Naive B cell (primary cell): ENCODE results near the gene PPP1CC. TPM values are rescaled to one million over a fixed set of nuclear protein-coding genes. Genes with fewer than 3 reads are reported as not detected.
A peak's percentile ranks its signal among the peaks of the same experiment; 100 is the strongest.

Experiments used
- ATAC-seq, 2 donors: fragments of 150-1000 bp; cut with Tn5 transposase; 2 replicates each; pipeline ENCODE4 v1.10.0; 2021; ENCODE audit warnings: low read depth in 2 of 2, mild to moderate bottlenecking in 2 of 2, moderate library complexity in 2 of 2
- DNase-seq: peaks from one replicate; pipeline ENCODE4 v3.0.0; 2022
- H3K27ac Mint-ChIP-seq, 6 donors: one replicate each; pipeline ENCODE4 v1.8.0; 2020 to 2022; ENCODE audit warnings: mild to moderate bottlenecking in 6 of 6, mixed read lengths in 6 of 6, moderate library complexity in 5 of 6, inconsistent platforms in 2 of 6
- H3K27me3 Mint-ChIP-seq, 3 donors: one replicate each; pipeline ENCODE4 v1.8.0; 2021 to 2022; ENCODE audit warnings: mixed read lengths in 3 of 3, mild to moderate bottlenecking in 1 of 3
- H3K36me3 Mint-ChIP-seq, 2 donors: one replicate each; pipeline ENCODE4 v1.8.0; 2020 to 2022; ENCODE audit warnings: mixed read lengths in 2 of 2, inconsistent platforms in 1 of 2, mild to moderate bottlenecking in 1 of 2
- H3K4me1 Mint-ChIP-seq, 3 donors: one replicate each; pipeline ENCODE4 v1.8.0; 2020 to 2022; ENCODE audit warnings: mixed read lengths in 3 of 3, inconsistent platforms in 1 of 3, mild to moderate bottlenecking in 1 of 3, moderate library complexity in 1 of 3
- H3K4me3 Mint-ChIP-seq, 8 donors: one replicate each; pipeline ENCODE4 v1.8.0; 2020 to 2022; ENCODE audit warnings: mild to moderate bottlenecking in 8 of 8, mixed read lengths in 8 of 8, moderate library complexity in 8 of 8, inconsistent platforms in 2 of 8
- H3K9me3 Mint-ChIP-seq, 7 donors: one replicate each; pipeline ENCODE4 v1.8.0; 2020 to 2022; ENCODE audit warnings: mixed read lengths in 7 of 7, mild to moderate bottlenecking in 5 of 7, inconsistent platforms in 2 of 7, moderate library complexity in 1 of 7
- polyA plus RNA-seq, 6 donors: library from polyadenylated mRNA; unstranded; fragments of 300-500 nt; fragmentation: Illumina TruSeq; gene quantifications; one replicate each; pipeline ENCODE4 v1.2.3, GENCODE V29; 2021; ENCODE audit warnings: low read depth in 6 of 6

Gene PPP1CC
- polyA plus RNA-seq: 100 to 1,000 TPM; 198 to 315 (median 216) TPM

GRCh38 chr12:110742718-110743570 is at the start of gene PPP1CC:
Gene PPP1CC, minus strand, starts transcription at chr12:110742891. Its CDS starts 184 bp downstream, at chr12:110742707.
- Mint-ChIP-seq H3K36me3 (peaks cover 4 to 11% of the 10 kb centered on the region in 2 donors), H3K27me3 (no peaks in the 10 kb centered on the region), H3K4me1 (peaks cover 38 to 46% (median 45%) of the 10 kb centered on the region in 3 donors), H3K9me3 (peaks cover 0 to 2% (median 0%) of the 10 kb centered on the region in 7 donors), H3K27ac (peak within 1 kb of the TSS; percentile 92 to 99 (median 96)), H3K4me3 (peak within 1 kb of the TSS; percentile 97 to 100 (median 99))
- peak; percentile 94 for DNase-seq
- peak; percentile 90 to 93 for ATAC-seq

GRCh38 chr12:110791589-110791988 is 48.9 kb upstream of the PPP1CC start:
- H3K27me3 Mint-ChIP-seq: peaks cover 0 to 7% (median 6%) of the 10 kb centered on the region in 3 donors
- DNase-seq (no peak), ATAC-seq (no peak)
- no peak overlapping the region for H3K4me3 Mint-ChIP-seq
- peak overlapping the region in 1 of 6 donors; percentile 6 for H3K27ac Mint-ChIP-seq
- H3K4me1 Mint-ChIP-seq: peaks cover 0 to 6% (median 4%) of the 10 kb centered on the region in 3 donors
- H3K36me3 Mint-ChIP-seq: peaks cover 0 to 8% of the 10 kb centered on the region in 2 donors
- peaks cover 0 to 2% (median 0%) of the 10 kb centered on the region in 7 donors for H3K9me3 Mint-ChIP-seq

GRCh38 chr12:110790301-110790700 is 47.6 kb upstream of the PPP1CC start:
- no peaks in the 10 kb centered on the region for H3K9me3 Mint-ChIP-seq
- peaks cover 0 to 6% (median 4%) of the 10 kb centered on the region in 3 donors for H3K4me1 Mint-ChIP-seq
- H3K4me3 Mint-ChIP-seq: no peak overlapping the region
- peaks cover 0 to 2% of the 10 kb centered on the region in 2 donors for H3K36me3 Mint-ChIP-seq
- DNase-seq: no peak
- peaks cover 0 to 6% (median 5%) of the 10 kb centered on the region in 3 donors for H3K27me3 Mint-ChIP-seq
- H3K27ac Mint-ChIP-seq: no peak overlapping the region
- no peak for ATAC-seq

GRCh38 chr12:110786012-110786411 is 43.3 kb upstream of the PPP1CC start:
- Mint-ChIP-seq H3K4me3 (peak overlapping the region in 1 of 8 donors; percentile 56), H3K4me1 (no peaks in the 10 kb centered on the region), H3K27me3 (peaks cover 0 to 11% (median 0%) of the 10 kb centered on the region in 3 donors), H3K9me3 (no peaks in the 10 kb centered on the region), H3K36me3 (no peaks in the 10 kb centered on the region), H3K27ac (no peak overlapping the region)
- DNase-seq: no peak
- no peak for ATAC-seq

- Mint-ChIP-seq H3K4me3 (no peak overlapping the region), H3K9me3 (no peaks in the 10 kb centered on the region), H3K27me3 (peaks cover 0 to 11% (median 0%) of the 10 kb centered on the region in 3 donors), H3K36me3 (no peaks in the 10 kb centered on the region), H3K27ac (no peak overlapping the region), H3K4me1 (no peaks in the 10 kb centered on the region)
- no peak for ATAC-seq
- DNase-seq: no peak
These were observed 42.5 kb upstream of the PPP1CC start for GRCh38 chr12:110785240-110785639.

- no peaks in the 10 kb centered on the region for H3K36me3 Mint-ChIP-seq
- no peaks in the 10 kb centered on the region for H3K9me3 Mint-ChIP-seq
- H3K27me3 Mint-ChIP-seq: peaks cover 0 to 17% (median 9%) of the 10 kb centered on the region in 3 donors
- no peak overlapping the region for H3K27ac Mint-ChIP-seq
- H3K4me1 Mint-ChIP-seq: peaks cover 7 to 14% (median 9%) of the 10 kb centered on the region in 3 donors
- H3K4me3 Mint-ChIP-seq: no peak overlapping the region
- ATAC-seq (no peak), DNase-seq (no peak)
These were observed 40.2 kb upstream of the PPP1CC start for GRCh38 chr12:110782922-110783321.

GRCh38 chr12:110782094-110782493 is 39.4 kb upstream of the PPP1CC start:
- ATAC-seq (no peak), DNase-seq (no peak)
- no peaks in the 10 kb centered on the region for H3K9me3 Mint-ChIP-seq
- H3K36me3 Mint-ChIP-seq: no peaks in the 10 kb centered on the region
- peaks cover 0 to 17% (median 9%) of the 10 kb centered on the region in 3 donors for H3K27me3 Mint-ChIP-seq
- H3K27ac Mint-ChIP-seq: peak overlapping the region in 1 of 6 donors; percentile 32
- H3K4me1 Mint-ChIP-seq: peaks cover 7 to 15% (median 9%) of the 10 kb centered on the region in 3 donors
- peak overlapping the region in 1 of 8 donors; percentile 53 for H3K4me3 Mint-ChIP-seq

- DNase-seq (no peak), ATAC-seq (no peak)
- Mint-ChIP-seq H3K36me3 (no peaks in the 10 kb centered on the region), H3K4me3 (no peak overlapping the region), H3K27ac (peak overlapping the region in 1 of 6 donors; percentile 26), H3K9me3 (no peaks in the 10 kb centered on the region), H3K27me3 (peaks cover 0 to 17% (median 9%) of the 10 kb centered on the region in 3 donors), H3K4me1 (peaks cover 16 to 30% (median 20%) of the 10 kb centered on the region in 3 donors)
These were observed 37.8 kb upstream of the PPP1CC start for GRCh38 chr12:110780448-110780847.

- ATAC-seq (no peak), DNase-seq (no peak)
- H3K9me3 Mint-ChIP-seq: no peaks in the 10 kb centered on the region
- peaks cover 16 to 30% (median 20%) of the 10 kb centered on the region in 3 donors for H3K4me1 Mint-ChIP-seq
- peaks cover 0 to 17% (median 9%) of the 10 kb centered on the region in 3 donors for H3K27me3 Mint-ChIP-seq
- no peak overlapping the region for H3K4me3 Mint-ChIP-seq
- no peaks in the 10 kb centered on the region for H3K36me3 Mint-ChIP-seq
- peak overlapping the region in 3 of 6 donors; percentile 18 to 69 (median 55) for H3K27ac Mint-ChIP-seq
These were observed 36.3 kb upstream of the PPP1CC start for GRCh38 chr12:110778833-110779577.

- no peaks in the 10 kb centered on the region for H3K36me3 Mint-ChIP-seq
- ATAC-seq (no peak), DNase-seq (no peak)
- peak overlapping the region in 3 of 6 donors; percentile 9 to 42 (median 15) for H3K27ac Mint-ChIP-seq
- no peaks in the 10 kb centered on the region for H3K9me3 Mint-ChIP-seq
- H3K4me3 Mint-ChIP-seq: peak overlapping the region in 1 of 8 donors; percentile 8
- peaks cover 0 to 9% (median 6%) of the 10 kb centered on the region in 3 donors for H3K27me3 Mint-ChIP-seq
- peaks cover 16 to 30% (median 20%) of the 10 kb centered on the region in 3 donors for H3K4me1 Mint-ChIP-seq
These were observed 33.7 kb upstream of the PPP1CC start for GRCh38 chr12:110776410-110776809.

- H3K4me1 Mint-ChIP-seq: peaks cover 16 to 30% (median 20%) of the 10 kb centered on the region in 3 donors
- no peak overlapping the region for H3K4me3 Mint-ChIP-seq
- no peaks in the 10 kb centered on the region for H3K36me3 Mint-ChIP-seq
These were observed 33.3 kb upstream of the PPP1CC start for GRCh38 chr12:110775997-110776396.

GRCh38 chr12:110774824-110775223 is 32.1 kb upstream of the PPP1CC start:
- peaks cover 0 to 10% (median 7%) of the 10 kb centered on the region in 3 donors for H3K27me3 Mint-ChIP-seq
- no peaks in the 10 kb centered on the region for H3K36me3 Mint-ChIP-seq
- no peaks in the 10 kb centered on the region for H3K9me3 Mint-ChIP-seq
- no peak overlapping the region for H3K4me3 Mint-ChIP-seq
- DNase-seq: no peak
- peaks cover 16 to 30% (median 20%) of the 10 kb centered on the region in 3 donors for H3K4me1 Mint-ChIP-seq
- no peak for ATAC-seq
- no peak overlapping the region for H3K27ac Mint-ChIP-seq

More at GRCh38 chr12:110775997-110776396, 33.3 kb upstream of the PPP1CC start:
- DNase-seq (no peak), ATAC-seq (no peak)
- peaks cover 0 to 9% (median 8%) of the 10 kb centered on the region in 3 donors for H3K27me3 Mint-ChIP-seq
- H3K27ac Mint-ChIP-seq: peak overlapping the region in 3 of 6 donors; percentile 15 to 92 (median 46)
- no peaks in the 10 kb centered on the region for H3K9me3 Mint-ChIP-seq

GRCh38 chr12:110768960-110769359 is 26.3 kb upstream of the PPP1CC start:
- H3K4me1 Mint-ChIP-seq: no peaks in the 10 kb centered on the region

More at GRCh38 chr12:110768960-110769359, 26.3 kb upstream of the PPP1CC start:
- Mint-ChIP-seq H3K27me3 (peaks cover 0 to 4% (median 3%) of the 10 kb centered on the region in 3 donors), H3K36me3 (no peaks in the 10 kb centered on the region), H3K9me3 (no peaks in the 10 kb centered on the region), H3K4me3 (no peak overlapping the region), H3K27ac (peak overlapping the region in 1 of 6 donors; percentile 34)
- ATAC-seq (no peak), DNase-seq (no peak)
